ENCODE data around the gene LRTM2.

LRTM2 gene

DNA sequence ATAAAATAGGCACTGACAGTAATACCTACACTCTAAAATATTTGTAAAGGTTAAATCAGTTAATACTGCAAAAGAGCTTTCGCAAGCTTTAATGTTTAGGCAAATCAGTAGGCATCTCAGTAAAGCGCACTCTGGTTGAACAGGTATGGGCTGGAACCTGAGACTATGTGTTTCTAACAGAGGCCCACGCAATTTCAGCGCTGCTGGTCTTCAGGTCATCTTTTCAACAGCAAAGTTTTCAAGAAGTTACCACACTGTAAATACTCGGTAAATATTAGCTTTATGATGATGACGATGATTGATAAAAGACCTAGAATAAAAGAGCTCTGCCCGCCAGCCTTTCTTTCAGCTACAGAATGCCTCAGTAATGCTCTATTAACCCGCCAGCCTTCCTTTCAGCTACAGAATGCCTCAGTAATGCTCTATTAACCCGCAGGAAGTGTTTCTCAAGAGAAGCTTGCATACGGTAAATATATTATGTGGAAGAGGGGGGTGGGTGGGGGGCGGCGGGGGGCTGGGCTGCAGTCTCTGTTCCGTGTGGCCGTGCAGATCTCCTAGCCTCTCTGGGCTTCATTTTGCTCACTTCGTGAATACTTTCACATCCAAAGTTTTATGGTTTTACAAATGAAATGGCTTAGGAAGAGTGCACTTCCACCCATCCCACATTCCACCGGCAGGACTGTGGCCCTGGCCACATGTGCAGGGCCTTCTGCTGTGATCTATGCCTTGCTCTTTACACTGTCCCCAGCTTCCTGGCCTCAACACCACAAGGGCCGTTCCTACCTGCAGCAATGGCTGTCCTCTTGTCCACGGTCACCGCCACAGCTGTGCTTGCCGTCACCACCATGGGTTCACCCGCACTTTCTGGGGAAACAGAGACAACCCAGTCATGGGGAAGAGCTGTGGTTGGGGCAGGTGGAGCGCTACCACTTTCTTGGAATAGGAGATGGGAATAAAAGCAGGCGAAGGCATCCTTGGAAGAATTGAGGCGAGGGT, 19.9 kb downstream of the LRTM2 start:
- no peak for DNase-seq (ENCODE audit: extremely low read depth, low read depth)
- TF ChIP-seq, protein P1, sequence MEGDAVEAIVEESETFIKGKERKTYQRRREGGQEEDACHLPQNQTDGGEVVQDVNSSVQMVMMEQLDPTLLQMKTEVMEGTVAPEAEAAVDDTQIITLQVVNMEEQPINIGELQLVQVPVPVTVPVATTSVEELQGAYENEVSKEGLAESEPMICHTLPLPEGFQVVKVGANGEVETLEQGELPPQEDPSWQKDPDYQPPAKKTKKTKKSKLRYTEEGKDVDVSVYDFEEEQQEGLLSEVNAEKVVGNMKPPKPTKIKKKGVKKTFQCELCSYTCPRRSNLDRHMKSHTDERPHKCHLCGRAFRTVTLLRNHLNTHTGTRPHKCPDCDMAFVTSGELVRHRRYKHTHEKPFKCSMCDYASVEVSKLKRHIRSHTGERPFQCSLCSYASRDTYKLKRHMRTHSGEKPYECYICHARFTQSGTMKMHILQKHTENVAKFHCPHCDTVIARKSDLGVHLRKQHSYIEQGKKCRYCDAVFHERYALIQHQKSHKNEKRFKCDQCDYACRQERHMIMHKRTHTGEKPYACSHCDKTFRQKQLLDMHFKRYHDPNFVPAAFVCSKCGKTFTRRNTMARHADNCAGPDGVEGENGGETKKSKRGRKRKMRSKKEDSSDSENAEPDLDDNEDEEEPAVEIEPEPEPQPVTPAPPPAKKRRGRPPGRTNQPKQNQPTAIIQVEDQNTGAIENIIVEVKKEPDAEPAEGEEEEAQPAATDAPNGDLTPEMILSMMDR (IDR thresholded peaks at IDR 0.05; ENCODE audit: low read depth, low read length, missing control alignments): no peak
- no peak overlapping the region for H3K4me3 ChIP-seq (replicated peaks; ENCODE audit: low read depth, low read length)

DNA sequence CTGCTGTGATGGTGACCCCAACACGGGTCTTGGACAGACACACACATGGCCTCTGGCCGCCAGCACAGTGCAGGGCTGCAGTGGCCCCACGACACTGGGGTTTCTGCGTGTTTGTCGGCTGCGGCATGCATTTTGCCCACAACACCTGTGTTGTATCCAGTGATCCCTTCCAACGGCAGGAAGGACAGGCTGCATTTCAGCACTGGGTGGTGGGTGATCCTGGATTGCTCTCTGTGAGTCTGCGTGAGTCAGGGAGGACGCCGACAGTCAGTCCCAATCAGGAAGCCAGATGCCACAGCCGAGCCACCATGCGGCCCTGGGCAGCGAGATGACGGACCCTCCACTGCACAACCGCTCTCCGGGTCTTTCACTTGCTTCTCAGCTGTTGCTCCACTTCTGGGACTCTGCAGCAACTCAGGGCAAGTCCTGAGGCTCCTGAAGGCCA, 20.6 kb downstream of the LRTM2 start:
- TF ChIP-seq, protein P1 (IDR thresholded peaks at IDR 0.05; ENCODE audit: low read depth, low read length, missing control alignments): no peak
- DNase-seq (ENCODE audit: extremely low read depth, low read depth): no peak
- H3K4me3 ChIP-seq (replicated peaks; ENCODE audit: low read depth, low read length): no peak overlapping the region

DNA sequence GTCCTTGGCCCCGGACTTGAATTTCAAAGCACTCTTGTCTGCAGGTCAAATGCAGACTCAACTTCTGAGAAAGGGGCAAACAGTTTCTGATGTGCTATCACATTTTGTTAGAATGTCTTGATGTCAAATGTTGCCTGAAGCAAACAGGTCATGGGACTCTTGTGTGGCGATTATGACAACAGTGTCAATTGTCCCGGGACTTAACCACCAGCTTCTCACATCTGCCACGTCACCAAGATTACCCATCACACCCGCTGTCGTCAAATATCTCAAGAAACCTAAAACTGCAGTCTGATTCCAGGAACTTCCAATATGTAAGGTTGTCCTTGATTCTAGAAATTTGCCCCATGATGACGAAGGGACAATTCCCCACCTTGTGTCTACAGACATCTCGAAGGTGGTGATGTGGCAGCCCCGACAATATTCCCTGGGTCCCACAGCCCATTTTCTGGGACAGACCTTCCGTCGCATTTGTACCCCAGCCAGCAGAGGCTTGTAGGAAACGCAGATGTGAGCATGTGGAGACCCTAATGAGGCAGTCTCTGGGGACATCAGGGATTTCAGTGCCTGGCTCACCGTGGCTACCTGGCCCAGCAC, 21.3 kb downstream of the LRTM2 start:
- TF ChIP-seq, protein P1 (IDR thresholded peaks at IDR 0.05; ENCODE audit: low read depth, low read length, missing control alignments): no peak
- no peak for DNase-seq (ENCODE audit: extremely low read depth, low read depth)
- H3K4me3 ChIP-seq (replicated peaks; ENCODE audit: low read depth, low read length): no peak overlapping the region

DNA sequence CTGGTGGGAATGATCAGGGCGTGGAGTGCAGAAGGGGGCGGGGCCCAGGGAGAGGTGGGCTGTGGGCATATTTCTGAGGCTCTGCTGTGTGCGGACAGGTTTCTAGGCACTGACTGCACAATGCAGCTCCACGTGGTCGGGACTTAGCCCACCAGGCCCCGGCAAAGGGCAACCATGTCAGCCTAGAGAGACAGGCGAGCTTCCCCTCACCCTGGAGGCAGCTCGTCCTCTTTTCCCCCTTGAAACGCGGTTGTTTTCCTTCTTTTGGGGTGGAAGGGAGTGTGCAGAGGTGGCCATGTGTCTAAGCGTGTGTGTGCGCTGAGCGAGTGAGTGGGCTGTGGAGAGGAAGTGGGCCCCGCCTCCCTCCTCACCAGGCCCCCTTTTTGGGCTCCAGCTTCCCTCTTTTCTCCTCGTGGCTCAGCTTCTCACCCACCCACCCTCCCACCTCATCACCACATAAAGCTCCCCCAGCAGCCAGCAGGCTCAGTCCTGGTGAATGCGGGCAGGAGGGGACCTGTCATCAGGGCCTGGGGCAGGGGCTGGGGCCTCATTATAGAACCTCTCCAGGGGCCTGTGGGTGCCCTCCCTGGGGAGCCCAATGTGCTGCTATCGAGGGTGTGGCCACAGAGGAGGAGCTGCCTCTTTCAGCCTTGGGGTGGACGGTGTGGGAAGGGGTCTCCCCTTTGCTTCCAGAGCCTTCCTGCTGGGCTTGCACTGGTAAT, 22.0 kb downstream of the LRTM2 start:
- DNase-seq (ENCODE audit: extremely low read depth, low read depth): no peak
- TF ChIP-seq, protein P1 (IDR thresholded peaks at IDR 0.05; ENCODE audit: low read depth, low read length, missing control alignments): no peak
- no peak overlapping the region for H3K4me3 ChIP-seq (replicated peaks; ENCODE audit: low read depth, low read length)

DNA sequence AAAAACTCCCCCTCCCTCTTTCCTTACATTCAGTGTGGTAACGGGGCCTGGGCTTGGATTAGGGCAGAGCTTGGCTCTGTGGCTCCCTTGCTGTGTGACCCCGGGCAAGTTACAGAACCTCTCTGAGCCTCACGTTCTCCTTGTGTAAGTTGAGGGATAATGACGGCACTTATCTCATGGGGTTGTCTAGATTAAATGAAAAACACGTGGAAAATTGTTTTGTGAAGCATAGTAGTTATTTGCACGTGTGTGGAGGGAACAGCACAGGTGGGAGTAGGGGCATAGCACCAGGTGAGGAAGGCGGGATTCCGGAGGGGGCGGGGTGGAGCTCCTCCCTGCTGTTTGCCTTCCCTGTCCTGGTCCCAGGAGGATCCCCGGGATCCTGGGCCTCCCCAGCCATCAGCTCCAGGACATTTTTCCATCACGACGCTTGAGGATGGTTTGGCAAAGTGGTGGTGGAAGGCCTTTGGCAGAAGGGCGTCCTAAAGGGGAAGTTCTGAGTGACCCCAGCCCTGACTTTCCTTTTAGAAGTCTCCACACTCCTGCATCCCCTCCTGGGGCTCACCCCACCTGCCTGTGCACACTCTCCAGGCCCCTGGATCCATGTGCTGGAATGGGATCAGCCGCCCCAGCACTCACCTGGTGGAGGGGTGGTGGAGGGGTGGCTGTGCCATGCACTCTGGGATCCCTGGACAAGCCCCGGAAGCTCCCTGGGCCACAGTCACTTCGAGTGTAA, 22.7 kb downstream of the LRTM2 start:
- no peak overlapping the region for H3K4me3 ChIP-seq (replicated peaks; ENCODE audit: low read depth, low read length)
- DNase-seq (ENCODE audit: extremely low read depth, low read depth): no peak

More for the DNA sequence above, 22.7 kb downstream of the LRTM2 start:
- TF ChIP-seq, protein P1 (IDR thresholded peaks at IDR 0.05; ENCODE audit: low read depth, low read length, missing control alignments): no peak
